Immature natural killer cell (primary cell): ENCODE results near the gene INSIG1. TPM values are rescaled to one million over a fixed set of nuclear protein-coding genes. Genes with fewer than 3 reads are reported as not detected.
A peak's percentile ranks its signal among the peaks of the same experiment; 100 is the strongest.

Experiments used
- DNase-seq, 3 donors: peaks; one replicate each; pipeline ENCODE4 v3.0.0; 2022; ENCODE audit warnings: mixed read lengths in 1 of 3
- H3K27ac Mint-ChIP-seq, 6 donors: one replicate each; pipeline ENCODE4 v1.8.0; 2020; ENCODE audit warnings: mixed read lengths in 6 of 6, mild to moderate bottlenecking in 5 of 6, inconsistent platforms in 4 of 6, moderate library complexity in 3 of 6
- H3K27me3 Mint-ChIP-seq, 3 donors: one replicate each; pipeline ENCODE4 v1.8.0; 2020 to 2021; ENCODE audit warnings: low read depth in 3 of 3, mild to moderate bottlenecking in 3 of 3, mixed read lengths in 3 of 3, moderate library complexity in 3 of 3, inconsistent platforms in 1 of 3
- H3K36me3 Mint-ChIP-seq, 3 donors: one replicate each; pipeline ENCODE4 v1.8.0; 2020; ENCODE audit warnings: mixed read lengths in 3 of 3, inconsistent platforms in 2 of 3, mild to moderate bottlenecking in 2 of 3
- H3K4me1 Mint-ChIP-seq, 2 donors: one replicate each; pipeline ENCODE4 v1.8.0; 2020; ENCODE audit warnings: inconsistent platforms in 2 of 2, mild to moderate bottlenecking in 2 of 2, mixed read lengths in 2 of 2, moderate library complexity in 1 of 2
- H3K4me3 Mint-ChIP-seq, 5 donors: one replicate each; pipeline ENCODE4 v1.8.0; 2020; ENCODE audit warnings: mild to moderate bottlenecking in 5 of 5, mixed read lengths in 5 of 5, inconsistent platforms in 3 of 5, moderate library complexity in 3 of 5
- H3K9me3 Mint-ChIP-seq, 6 donors: one replicate each; pipeline ENCODE4 v1.8.0; 2020; ENCODE audit warnings: mild to moderate bottlenecking in 6 of 6, mixed read lengths in 6 of 6, inconsistent platforms in 4 of 6, moderate library complexity in 3 of 6
- polyA plus RNA-seq, 3 donors: library from polyadenylated mRNA; unstranded; fragments of 300-500 nt; fragmentation: Illumina TruSeq; gene quantifications; one replicate each; pipeline ENCODE4 v1.2.3, GENCODE V29; 2021

The INSIG1 gene
- polyA plus RNA-seq, result 10 to 100 TPM; 63.9 to 90.8 (median 66.6) TPM

DNA sequence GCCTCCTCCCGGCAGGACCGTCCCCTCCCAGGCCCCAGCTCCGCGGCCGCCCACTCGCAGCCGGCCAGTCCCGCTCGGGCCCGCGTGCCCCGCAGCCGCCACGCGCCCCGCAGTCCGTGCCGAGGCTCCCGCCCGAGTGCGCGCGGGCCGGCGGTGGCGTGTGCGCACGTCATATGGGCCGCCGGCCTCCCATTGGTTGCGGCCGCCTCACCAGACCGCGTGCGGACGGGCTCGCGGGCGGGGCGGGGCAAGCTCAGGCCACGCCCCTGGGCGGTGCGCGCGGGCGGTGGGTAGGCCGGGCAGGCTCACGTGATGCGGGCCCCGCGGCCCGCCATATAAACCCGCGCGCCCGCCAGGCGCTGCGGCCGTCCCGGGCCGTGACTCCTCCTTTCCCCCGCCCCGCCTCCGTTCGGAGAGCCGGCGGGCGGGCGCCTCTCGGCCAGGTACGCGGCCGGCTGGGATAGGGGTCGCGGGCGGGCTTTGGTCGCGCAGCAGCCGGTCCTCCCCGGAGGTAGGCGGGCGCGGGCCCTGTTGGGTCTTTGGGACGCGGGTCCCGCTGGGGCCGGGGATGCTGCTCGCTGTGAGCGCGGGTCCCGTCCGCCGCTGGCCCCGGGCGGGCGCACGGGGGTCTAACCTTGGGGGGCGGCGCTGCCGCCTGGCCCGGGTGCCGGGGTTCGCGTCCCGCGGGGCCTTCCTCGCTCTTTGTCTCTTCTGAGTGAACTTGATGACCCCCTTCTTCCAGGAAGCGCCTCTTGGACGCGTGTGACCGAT lies at the start of gene INSIG1:
TSS of gene INSIG1 (plus strand) at position 362 of the 771 bp plus-strand sequence. CDS start at position 770, 408 bp downstream.
- peak within 1 kb of the TSS; percentile 93 to 97 (median 95) for H3K4me3 Mint-ChIP-seq
- H3K9me3 Mint-ChIP-seq, result no peaks in the 10 kb centered on the region
- peak within 1 kb of the TSS; percentile 97 to 99 (median 98) for H3K27ac Mint-ChIP-seq
- H3K36me3 Mint-ChIP-seq, result peaks cover 0 to 4% (median 4%) of the 10 kb centered on the region in 3 donors
- peaks cover 49 to 55% of the 10 kb centered on the region in 2 donors for H3K4me1 Mint-ChIP-seq
- peak; percentile 95 to 97 (median 97) for DNase-seq
- H3K27me3 Mint-ChIP-seq, result peaks cover 16 to 25% (median 24%) of the 10 kb centered on the region in 3 donors

DNA sequence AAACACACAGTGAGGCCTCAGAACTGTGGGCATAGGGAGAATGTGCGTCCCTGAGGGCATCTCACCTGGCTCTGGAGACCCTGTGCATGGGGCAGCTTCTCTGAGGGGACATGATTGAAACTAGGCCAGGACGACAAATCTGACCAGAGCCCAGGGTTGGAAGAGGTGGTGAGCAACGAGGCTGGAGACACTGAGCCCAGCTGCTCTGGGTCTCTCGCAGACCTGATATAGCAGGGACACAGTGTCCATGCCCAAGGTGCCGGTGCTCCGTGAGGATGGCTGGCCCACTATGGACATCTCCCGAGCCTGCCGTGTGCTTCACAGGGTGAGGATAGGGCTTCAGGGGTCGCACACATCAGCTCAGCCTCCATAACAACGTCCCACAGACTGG lies 49.3 kb upstream of the INSIG1 start:
- Mint-ChIP-seq H3K36me3 (no peaks in the 10 kb centered on the region), H3K27me3 (peaks cover 2 to 11% (median 6%) of the 10 kb centered on the region in 3 donors), H3K4me1 (no peaks in the 10 kb centered on the region), H3K9me3 (no peaks in the 10 kb centered on the region), H3K4me3 (no peak overlapping the region), H3K27ac (no peak overlapping the region)
- DNase-seq, result no peak

DNA sequence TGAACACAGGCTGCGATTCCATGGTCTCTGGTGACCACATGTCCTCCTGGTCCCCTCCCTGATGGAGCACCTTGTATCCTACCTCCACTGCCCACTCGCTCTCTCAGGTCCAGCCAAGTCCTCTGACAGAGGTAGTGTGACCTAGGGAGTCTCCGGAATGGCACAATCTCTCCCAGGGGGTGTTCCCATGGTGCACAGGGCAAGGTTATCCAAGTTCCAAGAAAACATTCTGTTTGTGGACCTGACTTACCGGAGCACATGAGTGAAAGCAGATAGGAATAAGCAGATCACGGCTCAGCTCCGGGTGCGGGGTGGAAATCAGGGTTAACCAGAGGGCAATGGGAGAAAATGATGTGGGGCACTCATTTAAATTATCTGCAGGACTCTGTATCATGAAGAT lies 45.8 kb upstream of the INSIG1 start:
- no peaks in the 10 kb centered on the region for H3K9me3 Mint-ChIP-seq
- H3K4me3 Mint-ChIP-seq, result no peak overlapping the region
- no peaks in the 10 kb centered on the region for H3K36me3 Mint-ChIP-seq
- peaks cover 0 to 7% (median 4%) of the 10 kb centered on the region in 3 donors for H3K27me3 Mint-ChIP-seq
- no peak overlapping the region for H3K27ac Mint-ChIP-seq
- no peaks in the 10 kb centered on the region for H3K4me1 Mint-ChIP-seq
- no peak for DNase-seq

DNA sequence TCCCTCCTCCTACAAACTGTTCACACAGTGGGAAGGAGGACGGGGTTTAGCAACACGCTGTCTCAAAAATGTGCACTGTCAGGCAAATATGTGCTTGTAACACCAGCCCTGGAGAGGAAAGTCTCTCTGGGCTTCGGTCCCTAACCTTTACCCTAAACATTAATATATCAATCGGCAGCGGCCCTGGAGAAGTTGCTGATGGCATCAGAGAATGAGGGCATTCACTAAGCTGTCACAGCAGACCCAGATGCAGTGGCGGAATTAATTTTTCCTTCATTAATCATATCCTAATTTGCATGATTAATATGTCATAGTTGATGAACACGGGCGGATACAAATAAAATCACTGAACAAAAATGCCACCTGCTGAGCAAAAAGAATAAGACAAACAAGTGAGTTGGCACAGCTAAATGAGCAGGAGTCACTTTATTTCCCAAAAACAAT lies 45.2 kb upstream of the INSIG1 start:
- Mint-ChIP-seq H3K27ac (no peak overlapping the region), H3K9me3 (no peaks in the 10 kb centered on the region), H3K4me3 (no peak overlapping the region), H3K27me3 (peaks cover 0 to 7% (median 4%) of the 10 kb centered on the region in 3 donors), H3K36me3 (no peaks in the 10 kb centered on the region), H3K4me1 (no peaks in the 10 kb centered on the region)
- no peak for DNase-seq

DNA sequence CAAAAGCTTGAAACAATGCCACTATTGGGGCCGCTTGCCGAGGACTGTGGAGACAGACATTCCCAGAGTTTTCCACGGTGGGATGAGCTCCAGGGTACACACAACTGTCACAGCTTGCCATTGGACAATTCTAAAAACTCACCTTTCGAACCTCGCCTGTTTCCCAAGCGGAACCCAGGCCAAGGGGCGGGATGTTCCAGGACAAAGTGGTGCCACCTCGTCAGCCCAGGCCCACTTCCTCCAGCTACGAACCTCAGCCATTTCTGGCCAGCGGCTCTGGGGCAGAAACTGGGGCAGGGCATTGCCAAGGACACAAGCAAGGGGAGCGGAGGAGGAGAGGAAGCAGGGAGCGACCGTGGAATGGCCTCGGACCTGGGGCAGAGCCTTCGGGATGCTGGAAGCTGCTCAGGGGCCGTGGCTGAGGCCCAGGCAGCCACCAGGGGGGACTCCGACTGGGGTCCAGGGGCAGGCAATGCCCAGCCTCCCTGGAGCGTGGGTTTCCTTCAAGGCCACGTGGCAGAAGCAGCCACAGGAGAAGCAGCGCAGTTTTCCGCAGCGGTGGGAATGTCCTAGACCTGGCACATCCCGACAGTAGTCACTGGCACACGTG lies 44.7 kb upstream of the INSIG1 start:
- Mint-ChIP-seq H3K9me3 (no peaks in the 10 kb centered on the region), H3K4me1 (no peaks in the 10 kb centered on the region), H3K27ac (no peak overlapping the region), H3K4me3 (no peak overlapping the region), H3K27me3 (peaks cover 0 to 7% (median 4%) of the 10 kb centered on the region in 3 donors), H3K36me3 (no peaks in the 10 kb centered on the region)
- no peak for DNase-seq

DNA sequence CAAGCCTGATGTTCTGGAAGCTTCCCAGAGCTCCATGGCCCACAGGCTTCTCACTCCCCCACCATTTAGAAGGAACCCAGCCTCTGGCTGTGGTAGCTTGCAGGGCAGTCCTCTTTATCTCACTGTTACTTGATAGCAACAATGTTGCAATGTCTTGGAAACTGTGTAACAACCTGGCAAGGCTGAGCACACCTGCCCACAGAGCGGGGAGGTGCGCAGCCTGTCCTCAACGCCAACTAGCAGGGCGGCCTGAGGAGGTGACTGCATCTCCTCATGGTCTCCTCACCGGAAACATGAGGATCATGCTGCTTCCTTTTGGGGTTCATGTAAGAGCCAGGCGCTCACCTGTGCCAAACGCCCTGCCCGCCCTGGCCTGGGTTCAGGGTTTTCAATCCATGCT lies 43.7 kb upstream of the INSIG1 start:
- Mint-ChIP-seq H3K4me1 (no peaks in the 10 kb centered on the region), H3K27me3 (peaks cover 0 to 7% (median 2%) of the 10 kb centered on the region in 3 donors), H3K4me3 (no peak overlapping the region), H3K27ac (no peak overlapping the region), H3K9me3 (no peaks in the 10 kb centered on the region), H3K36me3 (no peaks in the 10 kb centered on the region)
- no peak for DNase-seq

DNA sequence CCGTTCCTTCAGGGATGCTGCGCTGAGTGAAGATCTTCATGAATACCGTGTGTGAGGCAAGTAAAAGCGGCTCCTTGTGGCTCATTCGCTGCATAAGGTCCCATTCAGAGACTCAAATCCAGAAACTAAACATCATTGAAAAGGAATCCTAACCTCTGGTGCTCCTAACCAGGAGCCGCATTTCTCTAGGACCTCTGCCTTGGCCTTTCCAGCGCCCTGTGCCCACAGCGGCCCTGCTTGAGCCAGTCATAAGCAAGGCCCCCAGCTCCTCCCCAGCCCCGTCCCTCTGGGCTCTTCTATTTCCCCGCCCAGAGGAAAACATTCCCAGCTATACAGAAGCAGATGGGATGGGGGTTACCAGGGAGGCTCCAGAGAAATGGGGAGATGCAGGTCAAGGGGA lies 42.6 kb upstream of the INSIG1 start:
- no peak overlapping the region for H3K27ac Mint-ChIP-seq
- H3K9me3 Mint-ChIP-seq, result no peaks in the 10 kb centered on the region
- no peaks in the 10 kb centered on the region for H3K4me1 Mint-ChIP-seq
- DNase-seq, result no peak
- peaks cover 0 to 7% (median 2%) of the 10 kb centered on the region in 3 donors for H3K27me3 Mint-ChIP-seq
- no peaks in the 10 kb centered on the region for H3K36me3 Mint-ChIP-seq
- H3K4me3 Mint-ChIP-seq, result no peak overlapping the region

DNA sequence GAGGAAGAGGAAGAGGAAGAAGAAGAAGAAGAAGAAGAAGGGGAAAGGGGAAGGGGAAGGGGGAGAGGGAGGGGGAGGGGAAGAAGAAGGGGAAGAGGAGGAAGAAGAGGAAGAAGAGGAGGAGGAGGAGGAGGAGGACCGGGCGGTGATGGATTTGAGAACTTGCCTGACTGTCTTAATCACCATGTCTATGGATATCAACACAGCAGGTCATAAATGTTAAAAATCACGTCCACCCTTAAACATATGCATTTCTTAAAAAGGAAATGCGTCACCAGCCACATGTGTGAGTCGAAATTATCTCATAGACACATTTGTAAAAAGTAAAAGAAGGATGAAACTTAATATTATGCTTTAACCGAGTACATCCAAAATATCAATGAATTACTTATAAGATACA lies 42.1 kb upstream of the INSIG1 start:
- no peak overlapping the region for H3K4me3 Mint-ChIP-seq
- peaks cover 0 to 7% (median 2%) of the 10 kb centered on the region in 3 donors for H3K27me3 Mint-ChIP-seq
- no peak overlapping the region for H3K27ac Mint-ChIP-seq
- no peak for DNase-seq
- no peaks in the 10 kb centered on the region for H3K36me3 Mint-ChIP-seq
- no peaks in the 10 kb centered on the region for H3K4me1 Mint-ChIP-seq
- H3K9me3 Mint-ChIP-seq, result no peaks in the 10 kb centered on the region

DNA sequence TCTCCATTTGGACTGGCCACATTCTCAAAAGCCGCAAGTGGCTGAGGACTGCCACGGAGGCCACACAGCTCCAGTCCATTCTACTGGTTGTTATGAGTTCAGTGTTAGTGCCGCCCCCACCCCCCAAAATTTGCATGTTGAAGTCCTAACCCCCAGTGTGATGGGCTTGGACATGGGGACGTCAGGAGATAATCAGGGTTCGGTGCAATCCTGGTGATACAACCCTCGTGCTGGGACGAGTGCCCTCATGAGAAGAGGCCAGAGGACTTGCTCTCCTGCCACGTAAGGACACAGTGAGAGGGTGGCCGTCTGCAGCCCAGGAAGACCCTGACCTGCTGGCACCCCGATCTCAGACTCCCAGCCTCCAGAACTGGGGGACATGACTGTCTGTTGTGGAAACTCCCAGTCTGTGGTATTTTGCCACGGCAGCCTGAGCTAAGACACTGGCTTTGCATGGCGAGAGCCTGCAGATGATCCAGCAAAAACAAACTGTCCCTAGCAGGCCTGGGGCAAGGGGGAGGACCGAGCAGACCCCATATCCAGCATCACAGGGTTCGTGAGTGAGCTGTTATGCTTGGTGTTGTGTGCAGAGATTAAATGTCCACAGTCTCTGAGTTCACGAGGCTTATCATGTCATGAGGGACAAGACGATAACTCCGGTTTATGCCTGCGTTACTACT lies 41.5 kb upstream of the INSIG1 start:
- Mint-ChIP-seq H3K9me3 (no peaks in the 10 kb centered on the region), H3K27ac (no peak overlapping the region), H3K27me3 (peaks cover 0 to 7% (median 2%) of the 10 kb centered on the region in 3 donors), H3K4me1 (no peaks in the 10 kb centered on the region), H3K36me3 (no peaks in the 10 kb centered on the region), H3K4me3 (no peak overlapping the region)
- DNase-seq, result no peak

DNA sequence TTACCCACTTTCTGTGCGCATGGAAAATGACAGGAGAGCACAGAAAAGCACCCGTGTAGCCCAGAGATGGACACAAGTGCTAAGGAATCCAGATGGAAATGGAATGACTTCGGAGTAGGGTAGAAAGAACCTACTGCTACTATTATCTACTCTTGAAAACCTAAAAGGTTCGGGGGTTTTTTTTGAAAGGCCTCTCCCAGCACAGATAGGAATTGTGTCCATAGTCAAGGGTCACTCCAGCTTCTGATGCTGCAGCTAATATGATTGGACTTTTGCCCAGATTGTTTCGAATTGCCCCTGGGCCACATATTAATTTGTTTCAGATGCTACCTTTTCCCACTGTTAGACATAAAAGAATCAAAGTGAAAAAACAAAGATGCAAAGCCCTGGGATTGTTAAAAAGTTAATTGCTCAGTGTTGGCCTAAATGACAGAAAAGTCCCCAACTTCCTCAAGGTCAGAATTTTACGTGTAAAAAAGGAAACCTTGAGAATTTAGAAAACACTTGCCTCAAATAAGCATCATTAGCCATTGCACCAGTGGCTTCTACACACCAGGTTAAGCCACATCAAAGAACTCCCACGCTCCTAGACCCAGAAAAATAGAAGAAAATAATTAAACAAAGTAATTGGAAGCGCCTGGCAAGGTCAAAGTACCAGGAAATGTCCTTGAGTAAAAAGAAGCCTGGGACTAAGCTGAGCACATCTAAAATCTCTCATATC lies 40.8 kb upstream of the INSIG1 start:
- Mint-ChIP-seq H3K36me3 (no peaks in the 10 kb centered on the region), H3K4me3 (no peak overlapping the region), H3K9me3 (no peaks in the 10 kb centered on the region), H3K4me1 (no peaks in the 10 kb centered on the region), H3K27me3 (peaks cover 0 to 5% (median 2%) of the 10 kb centered on the region in 3 donors), H3K27ac (no peak overlapping the region)
- no peak for DNase-seq

DNA sequence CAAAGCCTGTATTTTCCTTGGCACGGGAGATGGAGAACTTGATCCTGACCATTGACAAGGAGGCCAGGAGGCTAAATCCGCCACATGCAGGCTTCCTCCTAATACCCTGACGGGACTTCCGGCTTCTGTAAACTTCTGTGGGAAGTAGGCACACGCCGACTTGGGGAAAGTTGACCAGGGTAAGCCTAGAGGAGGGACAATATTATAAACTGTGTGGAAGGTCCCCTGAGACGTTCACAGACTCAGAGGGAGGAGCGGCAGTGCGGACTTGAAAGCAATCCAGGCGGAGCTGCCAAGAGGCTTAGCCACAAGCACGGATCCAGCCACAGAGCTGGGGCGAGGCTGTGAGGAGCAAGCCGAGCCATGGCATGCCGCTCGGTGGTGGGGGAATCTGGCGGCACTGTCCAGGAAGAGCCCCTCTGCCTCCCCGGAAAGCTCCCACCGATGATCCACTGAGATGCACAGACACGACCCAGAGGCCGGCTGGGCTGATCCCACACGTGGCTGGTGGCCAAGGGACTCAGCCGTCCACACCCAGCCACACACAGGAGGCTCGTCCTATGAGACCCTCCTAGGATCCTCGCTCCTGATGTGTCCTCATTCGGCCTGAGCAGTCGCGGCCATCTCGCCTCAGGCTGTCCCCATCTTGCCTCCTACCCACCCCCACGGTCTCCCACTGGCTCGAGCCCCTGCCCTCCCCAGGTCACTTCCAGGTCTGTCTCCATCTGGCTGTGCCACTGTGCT lies 40.0 kb upstream of the INSIG1 start:
- Mint-ChIP-seq H3K27me3 (peaks cover 0 to 2% (median 0%) of the 10 kb centered on the region in 3 donors), H3K9me3 (no peaks in the 10 kb centered on the region), H3K36me3 (no peaks in the 10 kb centered on the region), H3K27ac (no peak overlapping the region), H3K4me3 (no peak overlapping the region), H3K4me1 (no peaks in the 10 kb centered on the region)
- DNase-seq, result no peak

DNA sequence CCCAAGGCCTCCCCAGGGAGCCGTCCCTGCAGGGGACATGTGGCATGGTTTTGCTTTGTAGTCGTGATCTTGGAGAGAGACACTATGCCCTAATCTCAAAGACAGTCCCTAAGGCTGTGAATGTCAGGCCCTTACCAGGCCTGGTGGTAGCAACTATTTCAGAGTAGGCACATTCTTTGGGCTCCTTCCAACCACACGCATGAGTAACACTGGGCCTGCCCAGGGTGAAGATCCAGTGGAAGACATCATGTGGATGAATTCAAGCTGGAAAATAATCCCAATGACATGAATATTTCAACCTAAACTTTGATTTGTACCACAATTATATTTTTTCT lies 39.5 kb upstream of the INSIG1 start:
- Mint-ChIP-seq H3K36me3 (no peaks in the 10 kb centered on the region), H3K9me3 (no peaks in the 10 kb centered on the region), H3K27ac (no peak overlapping the region), H3K27me3 (peaks cover 0 to 2% (median 0%) of the 10 kb centered on the region in 3 donors), H3K4me1 (no peaks in the 10 kb centered on the region), H3K4me3 (no peak overlapping the region)
- DNase-seq, result no peak

DNA sequence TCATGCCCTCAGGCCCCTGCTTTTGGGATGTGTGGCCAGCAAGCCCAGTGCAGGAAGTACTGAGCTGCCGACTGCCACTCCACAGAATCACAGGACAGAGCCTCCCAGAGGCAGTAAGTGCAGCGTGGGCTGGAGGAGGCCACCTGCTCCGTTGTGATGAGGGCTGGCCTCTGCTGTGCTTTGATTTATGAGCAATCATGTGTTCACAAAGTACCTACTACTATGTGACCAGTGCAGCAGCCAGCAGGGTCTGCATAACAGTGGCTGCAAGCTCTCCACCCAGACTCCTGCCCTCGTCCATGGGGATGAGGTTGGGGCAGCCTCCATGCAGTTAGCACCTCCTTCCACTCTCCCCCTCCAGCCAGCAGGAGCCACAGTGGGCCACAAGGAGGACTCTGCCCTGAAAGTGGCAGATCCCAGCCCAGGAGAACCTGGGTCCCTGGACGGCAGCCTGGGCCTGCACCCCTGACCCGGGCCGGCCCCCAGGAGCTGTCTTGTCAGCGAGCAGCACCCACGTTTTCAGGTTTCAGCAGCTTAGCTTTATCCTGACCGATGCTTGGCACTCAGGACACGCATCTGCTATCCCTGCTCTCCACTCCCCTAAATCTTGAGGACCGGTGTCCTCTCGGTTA lies 37.7 kb upstream of the INSIG1 start:
- Mint-ChIP-seq H3K36me3 (no peaks in the 10 kb centered on the region), H3K27ac (no peak overlapping the region)

More for the DNA sequence above, 37.7 kb upstream of the INSIG1 start:
- no peaks in the 10 kb centered on the region for H3K9me3 Mint-ChIP-seq
- H3K4me3 Mint-ChIP-seq, result no peak overlapping the region
- H3K4me1 Mint-ChIP-seq, result no peaks in the 10 kb centered on the region
- DNase-seq, result no peak
- peaks cover 0 to 2% (median 0%) of the 10 kb centered on the region in 3 donors for H3K27me3 Mint-ChIP-seq
